Bronchial epithelial cell (primary cell): Measurements from ENCODE around the gene PICK1. TPM values are rescaled to one million over a fixed set of nuclear protein-coding genes. Genes with fewer than 3 reads are reported as not detected.
A peak's percentile ranks its signal among the peaks of the same experiment; 100 is the strongest.

ENCODE experiments used
- DNase-seq: peaks from one replicate; pipeline ENCODE4 v3.0.0-alpha.2; 2010; ENCODE audit warnings: low read depth
- FAIRE-seq: peaks from 2 replicates; lab custom pipeline; 2011; peaks lifted over from hg19 to GRCh38; lab: Jason Lieb, UNC
- H3K27me3 ChIP-seq: 2 replicates; pipeline ENCODE4 v1.5.1; 2011; ENCODE audit warnings: low read length; ENCODE audit not compliant: control insufficient read depth, insufficient read depth
- H3K36me3 ChIP-seq: 2 replicates; pipeline ENCODE4 v1.5.1; 2011; ENCODE audit warnings: low read length; ENCODE audit not compliant: control insufficient read depth, insufficient read depth
- H3K4me3 ChIP-seq: 2 replicates; pipeline ENCODE4 v1.5.1; 2011; ENCODE audit warnings: mild to moderate bottlenecking, low read depth, low read length, control low read depth
- total RNA-seq: library from RNA; depleted of rRNA; stranded (reverse); fragments of >200 nt; gene quantifications from 2 replicates; pipeline ENCODE4 v1.2.1, GENCODE V29; 2014
- TF ChIP-seq, protein P1 (sequence below): IDR thresholded peaks from 2 replicates; pipeline ENCODE4 v1.5.1; 2011; ENCODE audit warnings: mild to moderate bottlenecking, moderate library complexity, low read length, control low read depth, inconsistent platforms; ENCODE audit not compliant: insufficient read depth, severe bottlenecking

The PICK1 gene
- total RNA-seq, 1 donor from 2014 or later = 27.9 TPM

DNA sequence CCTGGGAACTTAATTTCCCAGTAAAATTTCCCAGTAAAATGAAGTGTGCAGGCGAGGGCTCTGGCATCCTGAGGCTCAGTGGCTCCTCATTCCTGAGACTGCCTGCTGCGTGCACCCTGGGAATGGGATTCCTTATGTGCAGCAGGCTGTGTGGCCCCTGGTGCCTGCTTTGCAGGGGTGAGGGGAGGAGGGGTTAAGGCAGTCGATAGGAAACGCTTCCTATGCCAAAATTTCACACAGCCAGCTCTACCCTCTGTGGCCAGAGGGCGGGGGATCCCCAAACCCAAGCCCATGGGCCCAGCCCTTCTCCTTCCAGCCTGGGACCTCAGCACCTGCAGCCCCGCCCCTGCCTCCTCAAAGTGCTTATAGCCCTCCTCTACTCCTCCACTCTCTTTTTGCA lies 65.4 kb downstream of the PICK1 start:
- FAIRE-seq (no peak), DNase-seq (no peak)
- no peaks in the 10 kb centered on the region for H3K27me3 ChIP-seq
- no peaks in the 10 kb centered on the region for H3K36me3 ChIP-seq
- no peak overlapping the region for H3K4me3 ChIP-seq
- TF ChIP-seq, protein P1, sequence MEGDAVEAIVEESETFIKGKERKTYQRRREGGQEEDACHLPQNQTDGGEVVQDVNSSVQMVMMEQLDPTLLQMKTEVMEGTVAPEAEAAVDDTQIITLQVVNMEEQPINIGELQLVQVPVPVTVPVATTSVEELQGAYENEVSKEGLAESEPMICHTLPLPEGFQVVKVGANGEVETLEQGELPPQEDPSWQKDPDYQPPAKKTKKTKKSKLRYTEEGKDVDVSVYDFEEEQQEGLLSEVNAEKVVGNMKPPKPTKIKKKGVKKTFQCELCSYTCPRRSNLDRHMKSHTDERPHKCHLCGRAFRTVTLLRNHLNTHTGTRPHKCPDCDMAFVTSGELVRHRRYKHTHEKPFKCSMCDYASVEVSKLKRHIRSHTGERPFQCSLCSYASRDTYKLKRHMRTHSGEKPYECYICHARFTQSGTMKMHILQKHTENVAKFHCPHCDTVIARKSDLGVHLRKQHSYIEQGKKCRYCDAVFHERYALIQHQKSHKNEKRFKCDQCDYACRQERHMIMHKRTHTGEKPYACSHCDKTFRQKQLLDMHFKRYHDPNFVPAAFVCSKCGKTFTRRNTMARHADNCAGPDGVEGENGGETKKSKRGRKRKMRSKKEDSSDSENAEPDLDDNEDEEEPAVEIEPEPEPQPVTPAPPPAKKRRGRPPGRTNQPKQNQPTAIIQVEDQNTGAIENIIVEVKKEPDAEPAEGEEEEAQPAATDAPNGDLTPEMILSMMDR = no peak

DNA sequence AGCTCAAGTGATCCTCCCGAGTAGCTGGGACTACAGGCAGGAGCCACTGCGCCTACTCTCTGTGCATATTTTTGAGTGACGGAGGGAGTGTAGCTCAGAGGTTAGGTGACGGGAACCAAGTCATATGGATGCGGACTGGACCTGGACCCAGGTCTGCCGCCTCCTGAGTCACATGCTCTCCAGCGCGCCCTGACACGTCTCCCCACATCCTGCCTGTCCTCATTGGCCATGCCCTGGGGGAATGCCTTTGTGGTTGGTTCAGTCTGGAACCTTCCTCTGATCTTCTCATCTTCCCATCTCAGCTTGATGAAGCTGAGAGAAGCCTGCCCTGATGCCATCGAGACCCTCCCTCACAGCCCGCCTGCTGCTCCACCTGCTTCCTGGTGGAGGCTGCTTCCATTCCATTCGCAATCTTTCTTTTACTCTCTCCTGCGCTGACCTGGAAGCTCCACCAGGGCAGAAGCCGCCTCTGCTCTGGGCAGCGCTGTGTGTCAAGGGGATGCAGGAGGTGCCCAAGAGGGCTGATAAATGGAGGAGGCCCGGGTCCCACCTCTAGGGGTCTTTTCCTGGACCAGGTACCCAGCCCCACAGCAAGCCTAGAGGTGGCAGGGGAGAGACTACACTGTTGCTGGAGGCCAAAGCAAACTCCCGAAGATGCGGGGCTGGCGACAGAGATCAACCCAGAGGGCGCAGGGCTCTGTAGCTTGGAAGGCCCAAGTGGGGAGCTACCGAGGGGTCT lies 67.2 kb downstream of the PICK1 start:
- peak; percentile 90 for DNase-seq
- H3K27me3 ChIP-seq = no peaks in the 10 kb centered on the region
- FAIRE-seq = peak; percentile 86
- H3K4me3 ChIP-seq = no peak overlapping the region
- TF ChIP-seq, protein P1 = peak; percentile 17
- no peaks in the 10 kb centered on the region for H3K36me3 ChIP-seq

GRCh38 chr22:38125038-38125610 lies 67.9 kb downstream of the PICK1 start:
- TF ChIP-seq, protein P1 = no peak
- no peak for FAIRE-seq
- H3K36me3 ChIP-seq = no peaks in the 10 kb centered on the region
- no peak overlapping the region for H3K4me3 ChIP-seq
- no peak for DNase-seq
- no peaks in the 10 kb centered on the region for H3K27me3 ChIP-seq

Other genes with a start within 250 kb of the PICK1 start
- 12.8 and 27.6 TPM in 2 replicates for gene GCAT, start 249.5 kb upstream of the PICK1 start, total RNA-seq
- gene GALR3, start 234.0 kb upstream of the PICK1 start, total RNA-seq = not detected in 2 replicates
- gene ANKRD54, start 213.1 kb upstream of the PICK1 start, total RNA-seq = 18.7 and 18.9 TPM in 2 replicates
- gene EIF3L, start 208.0 kb upstream of the PICK1 start, total RNA-seq = 267 and 420 TPM in 2 replicates
- 143 and 201 TPM in 2 replicates for gene MICALL1, start 151.1 kb upstream of the PICK1 start, total RNA-seq
- not detected in 2 replicates for gene C22orf23, start 103.8 kb upstream of the PICK1 start, total RNA-seq
- gene POLR2F, start 103.7 kb upstream of the PICK1 start, total RNA-seq = 23.7 and 41.0 TPM in 2 replicates
- not detected in 2 replicates for gene SOX10, start 72.8 kb upstream of the PICK1 start, total RNA-seq
- gene SLC16A8, start 26.8 kb downstream of the PICK1 start, total RNA-seq = 0.26 TPM in 1 of 2 replicates, not detected in the other
- 0.26 and 0.38 TPM in 2 replicates for gene BAIAP2L2, start 53.3 kb downstream of the PICK1 start, total RNA-seq
- 7.9 and 9.6 TPM in 2 replicates for gene PLA2G6, start 124.4 kb downstream of the PICK1 start, total RNA-seq
- gene MAFF, start 144.6 kb downstream of the PICK1 start, total RNA-seq = 15.5 and 25.0 TPM in 2 replicates
- gene TMEM184B, start 215.6 kb downstream of the PICK1 start, total RNA-seq = 7.1 and 13.3 TPM in 2 replicates